Loucy (cell line): ENCODE measurements around the gene SEMA5B.

Experiments used
- CTCF ChIP-seq: fragments of 200-600 bp; sonication (generic); conservative IDR thresholded peaks from 2 replicates; pipeline ENCODE4 v1.5.1; 2014; ENCODE audit warnings: mild to moderate bottlenecking, antibody characterized with exemption, low read length
- EZH2phosphoT487 ChIP-seq: fragments of 200-600 bp; IDR thresholded peaks from 2 replicates; pipeline ENCODE4 v1.6.1; 2018; ENCODE audit warnings: antibody characterized with exemption, mild to moderate bottlenecking, moderate library complexity, borderline replicate concordance

DNA sequence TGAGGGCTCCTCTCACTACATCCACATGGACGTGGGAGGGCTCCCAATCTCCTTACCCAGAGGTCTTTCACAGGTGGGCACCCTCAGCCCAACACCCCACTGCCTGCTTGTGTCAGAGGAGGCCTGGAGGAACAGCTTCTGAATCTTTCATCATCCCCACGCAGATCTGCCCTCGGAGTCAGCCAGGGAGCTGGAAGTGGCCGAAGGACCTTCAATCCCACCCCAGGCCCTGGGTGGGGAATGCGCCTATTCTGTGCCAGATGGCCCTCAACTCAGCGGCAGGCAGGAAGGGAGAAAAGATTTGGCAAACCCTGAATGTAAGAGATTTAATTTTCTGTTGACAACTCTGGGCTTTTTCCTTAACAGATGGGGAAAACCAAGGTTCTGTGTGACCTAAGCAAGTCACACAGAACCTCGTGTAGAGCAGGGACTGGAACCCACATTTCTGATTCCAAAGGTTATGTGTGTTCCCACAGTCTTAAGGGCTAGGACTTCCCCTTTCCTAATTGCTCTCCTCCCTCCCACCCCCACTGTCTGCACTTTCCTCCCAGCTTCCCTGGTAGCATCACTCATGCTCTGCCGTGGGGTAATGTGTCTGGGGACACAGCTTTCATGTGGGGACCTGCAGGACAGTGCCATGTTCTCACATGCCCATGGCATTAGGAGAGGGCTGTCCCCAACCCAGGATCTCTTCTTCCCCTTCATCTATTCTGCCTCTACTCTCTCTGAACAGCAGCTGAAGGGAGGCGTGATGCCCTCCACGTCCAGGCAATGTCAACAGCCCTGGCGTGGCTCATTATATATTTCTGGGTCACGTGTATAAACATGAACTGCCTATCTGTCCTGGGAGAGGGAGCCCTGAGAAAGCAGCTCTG is 98.1 kb downstream of the SEMA5B start:
- no peak for TF ChIP-seq CTCF
- TF ChIP-seq EZH2phosphoT487: no peak
